ENCODE results near the gene TMEM43. TPM values are rescaled to one million over a fixed set of nuclear protein-coding genes. Genes with fewer than 3 reads are reported as not detected.
A peak's percentile ranks its signal among the peaks of the same experiment; 100 is the strongest.

TMEM43 gene
- total and polyA plus RNA-seq, 2 of the 13 experiments (the other 11 are each of a cell fraction or from before 2014, with no cell fraction given) = 48.9 to 50.5 TPM

- TF ChIP-seq ZNF710 (CRISPR knock-in tag; IDR thresholded peaks at IDR 0.05; ENCODE audit: borderline replicate concordance) = no peak
- TF ChIP-seq AGO1 (IDR thresholded peaks at IDR 0.05; ENCODE audit: low read depth, low read length, poor library complexity, severe bottlenecking) = no peak
- TF ChIP-seq ZNF646 (CRISPR knock-in tag; IDR thresholded peaks at IDR 0.05) = no peak
- no peak for TF ChIP-seq MAF1 (CRISPR knock-in tag; IDR thresholded peaks at IDR 0.05; ENCODE audit: borderline replicate concordance)
- no peak for TF ChIP-seq ZNF619 (CRISPR knock-in tag; IDR thresholded peaks at IDR 0.05)
- TF ChIP-seq SSRP1 (CRISPR knock-in tag; IDR thresholded peaks at IDR 0.05) = no peak
- no peak for TF ChIP-seq ZNF614 (CRISPR knock-in tag; IDR thresholded peaks at IDR 0.05; ENCODE audit: borderline replicate concordance)
- TF ChIP-seq ZNF280B (CRISPR knock-in tag; IDR thresholded peaks at IDR 0.05; ENCODE audit: borderline replicate concordance) = no peak
- TF ChIP-seq KDM2A (CRISPR knock-in tag; IDR thresholded peaks at IDR 0.05; ENCODE audit: borderline replicate concordance, low read depth) = no peak; the same call in 1 of the 2 replicates
- TF ChIP-seq MBNL3 (CRISPR knock-in tag; conservative IDR thresholded peaks at IDR 0.05) = no peak
- no peak for TF ChIP-seq ZBTB3 (CRISPR knock-in tag; IDR thresholded peaks at IDR 0.05; ENCODE audit: borderline replicate concordance, low read depth)
- no peak for TF ChIP-seq ZNF629 (CRISPR knock-in tag; conservative IDR thresholded peaks at IDR 0.05)
- no peak for TF ChIP-seq POGK (CRISPR knock-in tag; conservative IDR thresholded peaks at IDR 0.05)
- TF ChIP-seq SIN3A (IDR thresholded peaks at IDR 0.05; ENCODE audit: borderline replicate concordance, low read depth, low read length) = no peak
- TF ChIP-seq ZNF143 (CRISPR knock-in tag; IDR thresholded peaks at IDR 0.05) = no peak
- TF ChIP-seq RBAK (CRISPR knock-in tag; IDR thresholded peaks at IDR 0.05) = 0 out of 2 replicates have a peak, but pooled peaks have one; percentile 27
Observed at GRCh38 chr3:14123308-14124222, 1.3 kb upstream of the TMEM43 start (continued).
